Duodenal mucosa (tissue), 2 donors: Measurements from ENCODE around the gene LAG3.

Source experiments
- H3K27ac ChIP-seq: one replicate; pipeline ENCODE4 v1.7.0; 2013; ENCODE audit warnings: low read depth, low read length
- H3K27me3 ChIP-seq, 2 donors: one replicate each; pipeline ENCODE4 v1.7.0; 2013; ENCODE audit warnings: low read length in 2 of 2, control low read depth in 1 of 2; ENCODE audit not compliant: insufficient read depth in 2 of 2, control insufficient read depth in 1 of 2
- H3K36me3 ChIP-seq, 2 donors: one replicate each; pipeline ENCODE4 v1.7.0; 2013; ENCODE audit warnings: low read length in 2 of 2, control low read depth in 1 of 2; ENCODE audit not compliant: insufficient read depth in 2 of 2, control insufficient read depth in 1 of 2
- H3K4me1 ChIP-seq, 2 donors: one replicate each; pipeline ENCODE4 v1.7.0; 2013; ENCODE audit warnings: low read length in 2 of 2, control low read depth in 1 of 2; ENCODE audit not compliant: insufficient read depth in 2 of 2, control insufficient read depth in 1 of 2
- H3K4me3 ChIP-seq, 2 donors: one replicate each; pipeline ENCODE4 v1.7.0; 2013; ENCODE audit warnings: low read length in 2 of 2, low read depth in 1 of 2
- H3K9ac ChIP-seq, 2 donors: one replicate each; pipeline ENCODE4 v1.7.0; 2013; ENCODE audit warnings: low read length in 2 of 2, low read depth in 1 of 2
- H3K9me3 ChIP-seq, 2 donors: one replicate each; pipeline ENCODE4 v1.7.0; 2013; ENCODE audit warnings: low read length in 2 of 2, control low read depth in 1 of 2; ENCODE audit not compliant: control insufficient read depth in 1 of 2

Gene LAG3

DNA sequence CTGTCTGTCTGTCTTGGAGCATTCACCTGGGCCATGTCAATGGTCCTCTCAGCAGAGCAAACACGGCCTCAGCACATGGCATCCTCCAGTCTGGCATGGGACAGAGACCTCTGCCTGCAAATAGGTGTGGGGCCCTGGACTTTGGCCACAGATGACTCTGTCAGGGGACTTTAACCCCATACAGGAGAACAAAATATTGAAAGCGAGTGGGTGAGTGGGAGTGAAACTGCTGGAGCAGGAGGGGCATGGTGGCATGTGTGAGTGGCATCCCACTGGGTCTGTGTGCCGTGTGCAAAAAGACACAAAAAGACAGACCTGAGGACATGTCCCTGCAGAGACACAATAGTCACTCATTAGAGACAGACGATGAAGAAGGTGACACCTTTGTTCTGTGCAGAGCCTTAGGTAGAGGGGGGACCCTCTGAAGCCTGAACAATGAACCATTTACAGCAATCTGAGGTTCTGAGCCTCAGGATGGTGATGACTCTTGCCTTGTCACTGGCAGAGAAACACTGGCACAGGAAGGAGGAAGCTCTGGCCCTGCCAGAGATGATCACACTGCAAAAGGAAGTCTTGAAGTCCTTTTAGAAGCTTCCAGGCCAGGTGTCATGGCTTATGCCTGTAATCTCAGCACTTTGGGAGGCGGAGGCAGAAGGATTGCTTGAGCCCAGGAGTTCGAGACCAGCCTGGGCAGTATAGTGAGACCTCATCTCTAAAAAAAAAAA, 7.5 kb downstream of the LAG3 start:
- Histone ChIP-seq H3K9ac (peak overlapping the region; percentile 1 to 20), H3K9me3 (no peaks in the 10 kb centered on the region), H3K4me3 (no peak overlapping the region), H3K27ac (no peak overlapping the region), H3K27me3 (peaks cover 0 to 2% of the 10 kb centered on the region in 2 donors), H3K36me3 (no peaks in the 10 kb centered on the region), H3K4me1 (peaks cover 17 to 26% of the 10 kb centered on the region in 2 donors)

DNA sequence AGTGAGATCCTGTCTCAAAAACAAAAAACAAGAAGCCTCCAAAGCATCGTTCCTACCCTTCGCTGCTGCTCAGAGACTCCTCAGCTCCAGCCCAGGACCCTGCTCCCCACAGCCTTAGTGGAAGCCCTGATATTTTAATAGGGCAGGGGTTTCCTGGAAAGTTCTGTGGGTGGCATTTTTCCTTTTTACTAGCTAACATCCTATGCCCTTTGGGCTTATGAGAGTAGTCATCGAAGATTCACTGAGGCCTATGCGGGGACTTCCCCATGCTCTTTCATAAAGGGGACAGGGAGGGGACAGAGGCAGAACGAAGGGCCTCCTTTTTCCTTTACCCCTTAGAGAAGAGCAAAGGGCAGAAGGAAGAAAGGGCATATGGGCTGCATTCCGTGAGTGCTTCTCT, 8.3 kb downstream of the LAG3 start:
- Histone ChIP-seq H3K4me3 (no peak overlapping the region), H3K9ac (no peak overlapping the region), H3K4me1 (peaks cover 17 to 26% of the 10 kb centered on the region in 2 donors), H3K27me3 (no peaks in the 10 kb centered on the region), H3K27ac (no peak overlapping the region), H3K9me3 (no peaks in the 10 kb centered on the region), H3K36me3 (no peaks in the 10 kb centered on the region)

DNA sequence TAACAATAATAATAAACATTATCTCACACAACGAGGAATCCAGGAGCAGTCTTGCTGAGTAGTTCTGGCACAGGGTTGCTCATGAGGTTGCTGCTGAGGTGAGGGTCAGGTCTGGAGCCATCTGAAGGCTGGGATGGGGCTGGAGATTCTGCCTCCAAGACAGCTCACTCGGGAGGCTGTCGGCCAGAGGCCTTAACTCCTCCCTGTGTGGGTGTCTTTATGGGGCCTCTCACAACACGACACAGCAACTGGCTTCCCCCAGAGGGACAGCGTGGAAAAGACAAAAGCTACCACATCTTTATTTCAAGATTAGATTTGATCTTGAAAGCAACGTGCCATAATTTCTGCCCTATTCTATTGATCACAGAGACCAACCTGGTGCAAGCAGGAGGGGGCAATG, 9.8 kb downstream of the LAG3 start:
- H3K9me3 ChIP-seq, result no peaks in the 10 kb centered on the region

DNA sequence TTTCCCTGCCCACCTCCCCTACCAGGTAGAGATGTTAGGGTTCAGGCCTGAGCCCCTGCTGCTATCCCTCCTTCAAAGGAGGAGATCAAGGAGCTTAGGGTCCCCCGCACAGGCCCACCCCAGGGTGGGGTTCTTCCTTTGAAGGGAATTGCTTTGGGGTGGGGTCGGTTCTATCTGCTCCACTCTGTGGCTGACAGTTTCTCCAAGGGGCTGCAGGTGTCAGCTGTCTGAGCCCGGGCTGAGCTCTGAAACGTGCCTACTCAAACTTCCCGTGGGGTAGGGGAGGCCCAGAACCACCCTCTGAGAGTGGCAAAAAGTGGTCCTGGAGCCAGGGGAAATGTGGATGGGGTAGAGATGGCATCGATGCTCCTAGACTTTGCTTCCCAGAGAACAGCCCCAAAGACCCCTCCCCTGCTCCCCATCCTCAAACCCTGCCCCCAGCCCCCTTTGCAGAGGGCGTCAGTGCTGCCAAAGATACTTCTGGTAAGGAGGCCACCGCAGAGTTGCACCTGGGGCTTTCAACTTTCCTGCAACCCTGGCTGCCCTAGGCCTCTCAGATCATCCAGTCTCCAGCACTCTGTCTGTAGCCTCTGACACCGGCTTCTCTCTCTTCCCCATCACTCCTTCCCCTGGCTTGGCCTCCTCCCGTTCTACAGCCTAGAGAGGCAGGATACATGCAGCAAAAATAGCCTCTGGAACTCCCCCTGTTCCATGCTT, 10.7 kb downstream of the LAG3 start:
- no peak overlapping the region for H3K27ac ChIP-seq
- peaks cover 17 to 26% of the 10 kb centered on the region in 2 donors for H3K4me1 ChIP-seq
- H3K27me3 ChIP-seq, result no peaks in the 10 kb centered on the region
- no peaks in the 10 kb centered on the region for H3K9me3 ChIP-seq
- H3K36me3 ChIP-seq, result no peaks in the 10 kb centered on the region
- no peak overlapping the region for H3K9ac ChIP-seq
- H3K4me3 ChIP-seq, result no peak overlapping the region

More for the DNA sequence above, 9.8 kb downstream of the LAG3 start:
- H3K9ac ChIP-seq, result no peak overlapping the region
- H3K4me3 ChIP-seq, result no peak overlapping the region
- H3K4me1 ChIP-seq, result peaks cover 17 to 26% of the 10 kb centered on the region in 2 donors
- no peaks in the 10 kb centered on the region for H3K27me3 ChIP-seq
- no peaks in the 10 kb centered on the region for H3K36me3 ChIP-seq
- no peak overlapping the region for H3K27ac ChIP-seq

DNA sequence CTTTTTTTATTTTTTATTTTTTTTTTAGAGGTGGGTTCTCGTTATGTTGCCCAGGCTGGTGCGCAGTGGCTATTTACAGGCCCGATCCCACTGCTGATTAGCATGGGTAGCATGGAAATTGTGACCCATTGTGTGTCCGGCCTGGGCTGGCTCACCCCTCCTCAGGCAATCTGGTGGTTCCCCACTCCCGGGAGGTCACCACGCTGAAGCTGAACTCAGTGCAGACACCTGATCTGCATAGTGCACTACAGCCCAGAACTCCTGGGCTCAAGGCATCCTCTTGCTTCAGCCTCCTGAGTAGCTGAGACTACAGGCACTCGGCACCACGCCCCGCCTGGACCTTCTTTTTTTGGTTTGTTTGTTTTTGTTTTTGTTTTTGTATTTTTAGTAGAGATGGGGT, 11.5 kb downstream of the LAG3 start:
- Histone ChIP-seq H3K36me3 (no peaks in the 10 kb centered on the region), H3K4me1 (peaks cover 11 to 23% of the 10 kb centered on the region in 2 donors), H3K27me3 (no peaks in the 10 kb centered on the region), H3K27ac (no peak overlapping the region), H3K9ac (no peak overlapping the region), H3K4me3 (no peak overlapping the region), H3K9me3 (no peaks in the 10 kb centered on the region)

DNA sequence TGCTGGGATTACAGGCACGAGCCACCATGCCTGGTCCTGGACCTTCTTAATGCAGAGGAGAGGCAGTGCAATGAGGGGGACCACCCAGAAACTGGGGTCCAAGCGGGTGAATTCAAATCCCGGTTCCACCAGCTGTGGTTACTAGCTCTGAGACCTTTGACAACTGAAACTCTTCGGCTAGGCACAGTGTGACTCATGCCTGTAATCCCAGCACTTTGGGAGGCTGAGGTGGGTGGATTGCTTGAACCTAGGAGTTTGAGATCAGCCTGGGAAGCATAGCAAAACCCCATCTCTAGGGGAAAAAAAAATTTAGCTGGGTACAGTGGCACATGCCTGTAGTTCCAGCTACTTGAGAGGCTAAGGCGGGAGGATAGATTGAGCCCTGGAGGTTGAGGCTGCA, 12.0 kb downstream of the LAG3 start:
- no peaks in the 10 kb centered on the region for H3K9me3 ChIP-seq
- no peak overlapping the region for H3K27ac ChIP-seq
- peaks cover 8 to 24% of the 10 kb centered on the region in 2 donors for H3K4me1 ChIP-seq
- H3K27me3 ChIP-seq, result no peaks in the 10 kb centered on the region
- H3K36me3 ChIP-seq, result no peaks in the 10 kb centered on the region
- H3K9ac ChIP-seq, result no peak overlapping the region
- H3K4me3 ChIP-seq, result no peak overlapping the region

DNA sequence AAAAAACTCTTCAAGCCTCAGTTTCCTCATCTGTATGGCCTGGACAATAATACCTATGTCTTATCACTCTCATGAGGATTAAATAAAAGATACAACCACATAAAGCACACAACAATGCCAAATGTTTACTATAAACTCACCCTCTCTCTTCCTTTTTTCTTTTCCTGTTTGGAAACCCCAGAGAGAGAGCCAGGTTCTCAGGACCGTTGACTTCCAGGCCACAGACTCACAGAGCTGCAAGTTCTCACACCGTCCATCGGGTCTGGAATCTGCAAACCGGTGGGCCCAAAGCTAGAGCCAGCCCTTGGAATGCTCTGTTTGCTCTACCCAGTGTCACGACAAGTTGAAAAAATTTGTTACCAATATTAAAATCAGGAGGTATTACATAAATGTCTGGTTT, 12.4 kb downstream of the LAG3 start:
- H3K27me3 ChIP-seq, result no peaks in the 10 kb centered on the region
- H3K4me1 ChIP-seq, result peaks cover 3 to 22% of the 10 kb centered on the region in 2 donors
- no peak overlapping the region for H3K27ac ChIP-seq
- H3K9me3 ChIP-seq, result no peaks in the 10 kb centered on the region
- no peaks in the 10 kb centered on the region for H3K36me3 ChIP-seq
- H3K4me3 ChIP-seq, result no peak overlapping the region
- no peak overlapping the region for H3K9ac ChIP-seq

DNA sequence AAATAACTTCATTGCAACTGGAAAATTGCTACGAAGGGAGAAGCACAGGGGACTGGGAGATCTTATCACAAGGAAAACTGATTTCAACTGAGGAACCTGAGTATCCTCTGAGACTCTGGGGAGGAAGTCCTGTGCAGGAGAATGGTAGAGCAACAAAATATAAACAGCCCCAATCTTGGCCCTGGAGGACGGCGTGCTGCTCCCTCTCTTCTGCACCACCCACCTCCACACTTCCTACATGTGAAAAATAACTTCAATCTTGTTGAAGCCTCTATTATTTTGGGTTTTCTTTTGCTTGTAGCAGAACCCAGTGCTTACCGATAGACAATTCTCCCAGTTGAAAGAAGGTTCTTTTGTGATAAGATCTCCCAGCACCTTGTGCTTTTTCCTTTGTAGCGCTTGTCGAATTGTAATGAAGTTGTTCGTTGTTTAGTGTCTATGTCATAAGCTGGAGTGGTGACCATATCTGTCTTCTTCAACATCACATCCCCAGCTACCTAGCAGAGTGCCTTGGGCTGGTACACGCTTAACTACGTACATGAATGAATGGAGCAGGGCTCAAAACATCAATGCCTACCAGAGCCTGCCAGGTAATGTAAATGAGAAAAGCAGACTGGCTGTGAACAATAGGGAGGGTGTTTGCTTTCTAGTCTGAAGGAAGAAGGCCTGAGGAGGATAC, 14.2 kb downstream of the LAG3 start:
- Histone ChIP-seq H3K36me3 (no peaks in the 10 kb centered on the region), H3K27me3 (no peaks in the 10 kb centered on the region), H3K4me3 (no peak overlapping the region), H3K9ac (no peak overlapping the region), H3K4me1 (peaks cover 0 to 16% of the 10 kb centered on the region in 2 donors), H3K9me3 (no peaks in the 10 kb centered on the region), H3K27ac (no peak overlapping the region)

DNA sequence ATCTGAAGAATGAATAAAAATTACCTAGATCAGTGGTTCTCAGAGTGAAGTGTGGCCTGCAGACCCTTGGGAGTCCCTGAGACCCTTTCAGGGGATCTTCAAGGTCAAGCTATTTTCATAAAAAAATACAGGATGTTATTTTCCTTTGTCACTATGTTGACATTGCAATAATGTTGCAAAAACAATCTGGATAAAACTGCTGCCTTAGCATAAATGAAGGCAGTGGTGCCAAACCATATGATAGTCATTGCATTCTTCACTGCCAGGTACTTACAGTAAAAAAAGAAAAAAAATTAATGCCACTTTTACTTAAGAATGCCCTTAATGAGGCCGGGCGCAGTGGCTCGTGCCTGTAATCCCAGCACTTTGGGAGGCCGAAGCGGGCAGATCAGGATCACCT, 15.0 kb downstream of the LAG3 start:
- Histone ChIP-seq H3K4me1 (peaks cover 0 to 16% of the 10 kb centered on the region in 2 donors), H3K36me3 (no peaks in the 10 kb centered on the region), H3K9me3 (no peaks in the 10 kb centered on the region), H3K4me3 (no peak overlapping the region), H3K27ac (no peak overlapping the region), H3K27me3 (no peaks in the 10 kb centered on the region), H3K9ac (no peak overlapping the region)
